Activated CD4-positive, alpha-beta T cell treated with anti-CD3 and anti-CD28 coated beads, Interleukin-2, amount 50 U/mL, for 48 hours (primary cell): ENCODE measurements around the gene MSH5.

ENCODE experiments used
- DNase-seq, 2 experiments: peaks; one replicate each; pipeline ENCODE4 v3.0.0-alpha.2; 2020

MSH5 gene

GRCh38 chr6:31713991-31714684 is 25.7 kb upstream of the MSH5 start:
- DNase-seq: no peak

- DNase-seq: no peak
Observed at GRCh38 chr6:31715022-31715958, 24.5 kb upstream of the MSH5 start, which contains the start of gene LY6G6D. LY6G6D (plus strand) TSS chr6:31715348; CDS start chr6:31715356, 8 bp downstream.

- DNase-seq: no peak
Observed at GRCh38 chr6:31717499-31718222, 22.1 kb upstream of the MSH5 start.

GRCh38 chr6:31718265-31718664 is 21.5 kb upstream of the MSH5 start:
- DNase-seq: no peak

GRCh38 chr6:31719001-31719400 is 20.8 kb upstream of the MSH5 start:
- DNase-seq: no peak

GRCh38 chr6:31720196-31720770 is 19.5 kb upstream of the MSH5 start:
- no peak for DNase-seq

GRCh38 chr6:31721351-31722020 is 18.3 kb upstream of the MSH5 start, which contains the start of gene LY6G6C:
LY6G6C (minus strand) TSS chr6:31721746; CDS start chr6:31721679, 67 bp downstream.
- DNase-seq: no peak

- no peak for DNase-seq
Observed at GRCh38 chr6:31722173-31722572, 17.6 kb upstream of the MSH5 start.

- DNase-seq: no peak
Observed at GRCh38 chr6:31723245-31723979, 16.4 kb upstream of the MSH5 start, which contains the start of gene MPIG6B. MPIG6B (plus strand) TSS chr6:31723373; CDS start chr6:31723384, 11 bp downstream.

GRCh38 chr6:31723980-31724691 is 15.7 kb upstream of the MSH5 start:
- DNase-seq: no peak

- peak in 1 of 2 experiments; percentile 31 for DNase-seq
Observed at GRCh38 chr6:31725502-31726350, 14.1 kb upstream of the MSH5 start.

GRCh38 chr6:31727034-31727716 is 12.6 kb upstream of the MSH5 start:
- no peak for DNase-seq

- no peak for DNase-seq
Observed at GRCh38 chr6:31727717-31728671, 11.8 kb upstream of the MSH5 start.

GRCh38 chr6:31728767-31729514 is 10.9 kb upstream of the MSH5 start, which contains the start of gene DDAH2:
DDAH2 (minus strand) TSS chr6:31729299; CDS start chr6:31729161, 138 bp downstream.
- no peak for DNase-seq

GRCh38 chr6:31729515-31729978 is 10.3 kb upstream of the MSH5 start:
- peak; percentile 80 to 84 for DNase-seq

GRCh38 chr6:31729979-31730630 is 9.7 kb upstream of the MSH5 start:
- peak; percentile 65 to 72 for DNase-seq
